Mammary epithelial cell (primary cell): ENCODE measurements around the gene IFNL2.

Experiments
- CTCF ChIP-seq, 2 donors: IDR thresholded peaks in 1 of 2; conservative IDR thresholded peaks in 1 of 2; 2 replicates each; pipeline ENCODE4 v1.5.1; 2011 to 2012; ENCODE audit warnings: inconsistent platforms in 2 of 2, low read length in 2 of 2, mild to moderate bottlenecking in 2 of 2, control low read depth in 1 of 2, low read depth in 1 of 2; ENCODE audit not compliant: insufficient read depth in 1 of 2; ENCODE audit errors: extremely low read depth in 1 of 2
- EZH2 ChIP-seq: IDR thresholded peaks from 2 replicates; pipeline ENCODE4 v1.6.1; 2012; ENCODE audit warnings: low read length, inconsistent platforms, borderline replicate concordance

GRCh38 chr19:39237200-39238184 lies 30.7 kb upstream of the IFNL2 start:
- no peak for TF ChIP-seq CTCF (conservative IDR thresholded peaks at IDR 0.05 in 1 of 2, IDR thresholded peaks at IDR 0.05 in 1 of 2; ENCODE audit: extremely low read depth in 1 of 2, insufficient read depth in 1 of 2, low read depth in 1 of 2, low read length in 2 of 2)
- TF ChIP-seq EZH2: no peak
